GM12878 (cell line): ENCODE results near the gene TCOF1. TPM values are rescaled to one million over a fixed set of nuclear protein-coding genes. Genes with fewer than 3 reads are reported as not detected.
A peak's percentile ranks its signal among the peaks of the same experiment; 100 is the strongest.

ENCODE experiments used
- ATAC-seq: fragments of 200-7000 bp; cut with Tn5 transposase; 3 replicates; pipeline ENCODE4 v1.9.1; 2020; ENCODE audit warnings: mild to moderate bottlenecking, moderate library complexity
- BruUV-seq: library from RNA; stranded (reverse); fragments of 400-500 nt; replicated peaks from 2 replicates; lab custom pipeline; 2021; lab: Mats Ljungman, UMichigan
- CTCF ChIA-PET: fragments of 300-600 bp; sonication (Branson Sonifier 250); formaldehyde crosslinking; extraction: SDS; loops from one replicate; lab custom pipeline; 2021; ENCODE audit warnings: inconsistent platforms; lab: Yijun Ruan, JAX
- POLR2A ChIA-PET: fragments of 350-600 bp; formaldehyde crosslinking; extraction: SDS; loops from one replicate; lab custom pipeline; 2021; ENCODE audit warnings: inconsistent platforms; lab: Charles Lee
- RAD21 ChIA-PET: fragments of 300-600 bp; sonication (Branson Sonifier 250); formaldehyde crosslinking; loops from one replicate; lab custom pipeline; 2023; ENCODE audit warnings: antibody characterized with exemption; ENCODE audit not compliant: unreplicated experiment; lab: Charles Lee
- SMC1A ChIA-PET: fragments of 300-600 bp; sonication (Branson Sonifier 250); formaldehyde crosslinking; loops from one replicate; lab custom pipeline; 2023; ENCODE audit not compliant: unreplicated experiment, uncharacterized antibody; lab: Charles Lee
- DNase-seq: peaks from one replicate; pipeline ENCODE4 v3.0.0-alpha.2; 2011; ENCODE audit warnings: low read depth, low spot score
- FAIRE-seq: peaks from 3 replicates; lab custom pipeline; 2011; peaks lifted over from hg19 to GRCh38; lab: Jason Lieb, UNC
- H2AFZ ChIP-seq: 2 replicates; pipeline ENCODE4 v1.6.0; 2011; ENCODE audit warnings: low read depth, low read length, control low read depth; ENCODE audit not compliant: control insufficient read depth
- H3K27ac ChIP-seq: 2 replicates; pipeline ENCODE4 v1.5.1; 2011; ENCODE audit warnings: control low read depth; ENCODE audit not compliant: control insufficient read depth, insufficient read depth
- H3K27me3 ChIP-seq, 2 experiments: replicated peaks in 1 of 2; 2 replicates each; pipeline versions ENCODE4 v1.6.0 to v1.6.1; 2011; ENCODE audit warnings: low read length in 1 of 2; ENCODE audit not compliant: control insufficient read depth in 2 of 2, insufficient read depth in 2 of 2
- H3K36me3 ChIP-seq, 2 experiments: 2 replicates each; pipeline ENCODE4 v1.5.1; 2011; ENCODE audit warnings: low read length in 1 of 2; ENCODE audit not compliant: control insufficient read depth in 2 of 2, insufficient read depth in 2 of 2
- H3K4me1 ChIP-seq: 2 replicates; pipeline ENCODE4 v1.6.1; 2011; ENCODE audit warnings: mild to moderate bottlenecking, low read length, moderate library complexity, mixed read lengths; ENCODE audit not compliant: control insufficient read depth, insufficient read depth
- H3K4me2 ChIP-seq: 2 replicates; pipeline ENCODE4 v1.6.0; 2011; ENCODE audit warnings: control low read depth; ENCODE audit not compliant: control insufficient read depth, insufficient read depth
- H3K4me3 ChIP-seq: fragments of 200-600 bp; sonication (generic); 2 replicates; pipeline ENCODE4 v1.5.1; 2016
- H3K79me2 ChIP-seq: 2 replicates; pipeline ENCODE4 v1.6.0; 2011; ENCODE audit warnings: low read length; ENCODE audit not compliant: control insufficient read depth, insufficient read depth
- H3K9ac ChIP-seq: 2 replicates; pipeline ENCODE4 v1.8.0; 2011; ENCODE audit warnings: low read length, control low read depth, mixed read lengths; ENCODE audit not compliant: control insufficient read depth, insufficient read depth
- H3K9me3 ChIP-seq: replicated peaks from 3 replicates; pipeline ENCODE4 v1.5.1; 2011; ENCODE audit warnings: mild to moderate bottlenecking, low read length; ENCODE audit not compliant: control insufficient read depth, insufficient read depth
- H4K20me1 ChIP-seq: 2 replicates; pipeline ENCODE4 v1.6.0; 2011; ENCODE audit not compliant: control insufficient read depth, insufficient read depth
- ATF7 ChIP-seq: fragments of 450-650 bp; IDR thresholded peaks from 2 replicates; pipeline ENCODE4 v1.6.1; 2016; ENCODE audit warnings: low read depth, mild to moderate bottlenecking
- CEBPZ ChIP-seq: fragments of 150-350 bp; IDR thresholded peaks from 2 replicates; pipeline ENCODE4 v1.6.1; 2016; ENCODE audit warnings: low read depth, low read length
- POLR2A ChIP-seq: IDR thresholded peaks from 2 replicates; pipeline ENCODE4 v1.6.1; 2011; ENCODE audit warnings: low read depth, mild to moderate bottlenecking, low read length
- POLR2AphosphoS5 ChIP-seq: IDR thresholded peaks from 2 replicates; pipeline ENCODE4 v1.6.1; 2011; ENCODE audit warnings: mild to moderate bottlenecking, low read length, inconsistent platforms
- WGBS: methylation state at CpG from one replicate; pipeline ENCODE4 v1.1.6; 2016; ENCODE audit warnings: low lambda C conversion rate; ENCODE audit not compliant: insufficient replicate concordance, insufficient coverage; ENCODE audit errors: missing lambda C conversion rate; 5-methylcytosine and 5-hydroxymethylcytosine counted together
- in situ Hi-C: fragments of 300-500 bp; cut with MboI; formaldehyde crosslinking; loops from 9 replicates; pipeline ENCODE4 v1.14.3; 2018; ENCODE audit warnings: mixed read lengths
- intact Hi-C: fragments of 100-400 bp; cut with micrococcal nuclease; formaldehyde crosslinking; loops from one replicate; pipeline ENCODE4 v1.14.2; 2022; ENCODE audit not compliant: unreplicated experiment
- polyA plus RNA-seq, 11 experiments: library from polyadenylated mRNA; depleted of rRNA in 4 of 11; unstranded in 6 of 11; stranded (reverse) in 5 of 11; fragments of >200 nt; fragmentation: Nextera tagmentation in 4 of 11; fragmentation: Illumina TruSeq in 1 of 11; extraction: Ambion mirVana in 4 of 11; extraction: Trizol in 1 of 11; gene quantifications; 1 replicate in 1 of 11; 2 replicates in 10 of 11; pipeline versions ENCODE4 v1.2.1 to v1.2.3, GENCODE V29; 2011 to 2016; ENCODE audit warnings: inconsistent platforms in 2 of 11, missing spikeins in 2 of 11, low read depth in 1 of 11
- total RNA-seq, 4 experiments: library from RNA; depleted of rRNA in 3 of 4; stranded (reverse); fragments of >200 nt in 3 of 4; fragmentation: Illumina TruSeq in 1 of 4; extraction: Trizol in 1 of 4; gene quantifications; 2 replicates each; pipeline versions ENCODE4 v1.2.1 to v1.2.3, GENCODE V29; 2013 to 2021

The TCOF1 gene
- total and polyA plus RNA-seq, 10 of the 15 experiments (the other 5 are each of a cell fraction or from before 2014, with no cell fraction given) = 8.7 to 83.9 (median 38.9) TPM

- no peak for TF ChIP-seq ATF7
- TF ChIP-seq POLR2A = peak; percentile 60; the same call in 1 of the 2 replicates
- no peak for TF ChIP-seq CEBPZ
- 0 out of 2 replicates have a peak, but pooled peaks have one; percentile 2 for TF ChIP-seq POLR2AphosphoS5
- Histone ChIP-seq H3K27ac (no peak overlapping the region), H3K9me3 (no peaks in the 10 kb centered on the region), H3K4me2 (no peak overlapping the region), H2AFZ (no peak overlapping the region), H3K27me3 (no peaks in the 10 kb centered on the region), H3K4me3 (no peak overlapping the region), H3K36me3 (peaks cover 30 to 41% of the 10 kb centered on the region in 2 experiments), H3K79me2 (no peaks in the 10 kb centered on the region), H3K9ac (no peak overlapping the region), H3K4me1 (peaks cover 10% of the 10 kb centered on the region), H4K20me1 (peaks cover 4% of the 10 kb centered on the region)
- ATAC-seq (no peak), FAIRE-seq (no peak), DNase-seq (no peak)
- SMC1A ChIA-PET = interaction anchor here (0.8 to 8.1 kb wide), 3 partner anchors 9 to 38 kb away, joined by 3 to 127 read pairs (median 4); no protein-coding TSS in a partner anchor
- in situ Hi-C loops = no loop called here
- 97% methylated on average over 7 of the region's 7 CpGs for WGBS
- intact Hi-C loops = no loop called here
- BruUV-seq = no TSS peak
- POLR2A ChIA-PET = no interaction called here
- CTCF ChIA-PET = interaction anchor here (1.4 to 14.0 kb wide), 3 partner anchors 9 to 51 kb away, joined by 5 to 274 read pairs (median 17); no protein-coding TSS in a partner anchor
- RAD21 ChIA-PET = interaction anchor here (0.9 to 8.6 kb wide), 3 partner anchors 10 to 38 kb away, joined by 3 to 115 read pairs (median 30); partner anchors contain the start of gene CD74
Observed at GRCh38 chr5:150396267-150396666, 38.8 kb downstream of the TCOF1 start.
